Activated CD8-positive, alpha-beta memory T cell treated with anti-CD3 and anti-CD28 coated beads, Interleukin-2, amount 10 ng/mL, durations not matched to agents 7 days and 5 days (primary cell): ENCODE results near the gene PGM1. TPM values are rescaled to one million over a fixed set of nuclear protein-coding genes. Genes with fewer than 3 reads are reported as not detected.

ENCODE experiments used
- ATAC-seq: fragments of 150-1000 bp; cut with Tn5 transposase; one replicate; pipeline ENCODE4 v1.10.0; 2021; ENCODE audit warnings: moderate library complexity
- CTCF ChIA-PET: fragments of 350-600 bp; sonication (Branson Sonifier 250); formaldehyde crosslinking; loops from one replicate; lab custom pipeline; 2021; ENCODE audit warnings: antibody characterized with exemption; lab: Charles Lee
- DNase-seq: peaks from one replicate; pipeline ENCODE4 v3.0.0-alpha.2; 2020
- H3K27ac Mint-ChIP-seq: one replicate; pipeline ENCODE4 v1.8.0; 2021; ENCODE audit warnings: mild to moderate bottlenecking, mixed read lengths
- H3K27me3 Mint-ChIP-seq: one replicate; pipeline ENCODE4 v1.8.0; 2021; ENCODE audit warnings: mixed read lengths
- H3K36me3 Mint-ChIP-seq: one replicate; pipeline ENCODE4 v1.8.0; 2021; ENCODE audit warnings: mild to moderate bottlenecking, mixed read lengths
- H3K4me1 Mint-ChIP-seq: one replicate; pipeline ENCODE4 v1.8.0; 2021; ENCODE audit warnings: mixed read lengths
- H3K4me3 Mint-ChIP-seq: one replicate; pipeline ENCODE4 v1.8.0; 2021; ENCODE audit warnings: mild to moderate bottlenecking, moderate library complexity, mixed read lengths
- H3K9me3 Mint-ChIP-seq: one replicate; pipeline ENCODE4 v1.8.0; 2022; ENCODE audit warnings: low read depth, mixed read lengths
- total RNA-seq, 2 experiments: library from RNA; stranded (reverse); gene quantifications; one replicate each; pipeline ENCODE4 v1.2.3, GENCODE V29; 2021

PGM1 gene
- total RNA-seq, 2 experiments from 2014 or later, result 31.5 to 32.8 TPM

GRCh38 chr1:63642901-63643300, 49.7 kb downstream of the PGM1 start:
- ATAC-seq (no peak), DNase-seq (no peak)
- Mint-ChIP-seq H3K36me3 (peaks cover 34% of the 10 kb centered on the region), H3K9me3 (no peaks in the 10 kb centered on the region), H3K4me1 (peaks cover 1% of the 10 kb centered on the region), H3K4me3 (no peak overlapping the region), H3K27ac (no peak overlapping the region), H3K27me3 (no peaks in the 10 kb centered on the region)
- CTCF ChIA-PET, result no interaction called here

- CTCF ChIA-PET, result no interaction called here
- peaks cover 34% of the 10 kb centered on the region for H3K36me3 Mint-ChIP-seq
- DNase-seq, result no peak
- no peak for ATAC-seq
- no peaks in the 10 kb centered on the region for H3K27me3 Mint-ChIP-seq
- peaks cover 1% of the 10 kb centered on the region for H3K4me1 Mint-ChIP-seq
- no peak overlapping the region for H3K27ac Mint-ChIP-seq
- no peaks in the 10 kb centered on the region for H3K9me3 Mint-ChIP-seq
- no peak overlapping the region for H3K4me3 Mint-ChIP-seq
These were observed 50.3 kb downstream of the PGM1 start for GRCh38 chr1:63643517-63643916.

- H3K4me3 Mint-ChIP-seq, result no peak overlapping the region
- peaks cover 1% of the 10 kb centered on the region for H3K4me1 Mint-ChIP-seq
- ATAC-seq, result no peak
- no peak overlapping the region for H3K27ac Mint-ChIP-seq
- H3K27me3 Mint-ChIP-seq, result no peaks in the 10 kb centered on the region
- CTCF ChIA-PET, result no interaction called here
- DNase-seq, result no peak
- H3K36me3 Mint-ChIP-seq, result peaks cover 30% of the 10 kb centered on the region
- H3K9me3 Mint-ChIP-seq, result no peaks in the 10 kb centered on the region
These were observed 50.7 kb downstream of the PGM1 start for GRCh38 chr1:63643926-63644325.

GRCh38 chr1:63645317-63645716, 52.1 kb downstream of the PGM1 start:
- H3K36me3 Mint-ChIP-seq, result peaks cover 19% of the 10 kb centered on the region
- ATAC-seq, result no peak
- H3K4me1 Mint-ChIP-seq, result peaks cover 1% of the 10 kb centered on the region
- CTCF ChIA-PET, result no interaction called here
- DNase-seq, result no peak
- H3K27me3 Mint-ChIP-seq, result no peaks in the 10 kb centered on the region
- H3K27ac Mint-ChIP-seq, result no peak overlapping the region
- no peaks in the 10 kb centered on the region for H3K9me3 Mint-ChIP-seq
- H3K4me3 Mint-ChIP-seq, result no peak overlapping the region

GRCh38 chr1:63648689-63649088, 55.5 kb downstream of the PGM1 start:
- DNase-seq (no peak), ATAC-seq (no peak)
- CTCF ChIA-PET, result no interaction called here
- Mint-ChIP-seq H3K36me3 (peaks cover 23% of the 10 kb centered on the region), H3K27ac (no peak overlapping the region), H3K9me3 (no peaks in the 10 kb centered on the region), H3K4me3 (no peak overlapping the region), H3K27me3 (no peaks in the 10 kb centered on the region), H3K4me1 (peaks cover 12% of the 10 kb centered on the region)

- H3K4me1 Mint-ChIP-seq, result peaks cover 12% of the 10 kb centered on the region
- H3K4me3 Mint-ChIP-seq, result no peak overlapping the region
- ATAC-seq (peak; percentile 65), DNase-seq (no peak)
- H3K27ac Mint-ChIP-seq, result peak overlapping the region; percentile 78
- peaks cover 35% of the 10 kb centered on the region for H3K36me3 Mint-ChIP-seq
- H3K27me3 Mint-ChIP-seq, result no peaks in the 10 kb centered on the region
- no peaks in the 10 kb centered on the region for H3K9me3 Mint-ChIP-seq
- CTCF ChIA-PET, result interaction anchor here (1.4 kb wide), 1 partner anchor 32 kb away, joined by 3 read pairs; no protein-coding TSS in a partner anchor
These were observed 58.0 kb downstream of the PGM1 start for GRCh38 chr1:63651161-63651701.

- Mint-ChIP-seq H3K27me3 (no peaks in the 10 kb centered on the region), H3K36me3 (peaks cover 47% of the 10 kb centered on the region), H3K4me1 (peaks cover 12% of the 10 kb centered on the region), H3K9me3 (no peaks in the 10 kb centered on the region), H3K4me3 (no peak overlapping the region), H3K27ac (no peak overlapping the region)
- ATAC-seq, result no peak
- CTCF ChIA-PET, result no interaction called here
- no peak for DNase-seq
These were observed 60.8 kb downstream of the PGM1 start for GRCh38 chr1:63653976-63654375.

GRCh38 chr1:63659448-63659847, 66.2 kb downstream of the PGM1 start:
- no peak for DNase-seq
- no peak overlapping the region for H3K4me3 Mint-ChIP-seq
- H3K4me1 Mint-ChIP-seq, result peaks cover 6% of the 10 kb centered on the region
- ATAC-seq, result no peak
- peaks cover 44% of the 10 kb centered on the region for H3K36me3 Mint-ChIP-seq
- no peaks in the 10 kb centered on the region for H3K9me3 Mint-ChIP-seq
- CTCF ChIA-PET, result no interaction called here
- H3K27ac Mint-ChIP-seq, result no peak overlapping the region
- no peaks in the 10 kb centered on the region for H3K27me3 Mint-ChIP-seq

GRCh38 chr1:63662056-63662836, 69.0 kb downstream of the PGM1 start:
- CTCF ChIA-PET, result interaction anchor here (1.0 kb wide), 1 partner anchor 30 kb away, joined by 3 read pairs; no protein-coding TSS in a partner anchor
- H3K4me3 Mint-ChIP-seq, result no peak overlapping the region
- peaks cover 6% of the 10 kb centered on the region for H3K4me1 Mint-ChIP-seq
- no peak overlapping the region for H3K27ac Mint-ChIP-seq
- no peaks in the 10 kb centered on the region for H3K27me3 Mint-ChIP-seq
- peaks cover 26% of the 10 kb centered on the region for H3K36me3 Mint-ChIP-seq
- DNase-seq, result no peak
- H3K9me3 Mint-ChIP-seq, result peaks cover 2% of the 10 kb centered on the region
- no peak for ATAC-seq

- CTCF ChIA-PET, result interaction anchor here (1.0 kb wide), 1 partner anchor 29 kb away, joined by 3 read pairs; no protein-coding TSS in a partner anchor
- Mint-ChIP-seq H3K4me1 (peaks cover 6% of the 10 kb centered on the region), H3K36me3 (peaks cover 21% of the 10 kb centered on the region), H3K27me3 (no peaks in the 10 kb centered on the region), H3K9me3 (peaks cover 2% of the 10 kb centered on the region), H3K27ac (no peak overlapping the region), H3K4me3 (no peak overlapping the region)
- ATAC-seq (no peak), DNase-seq (no peak)
These were observed 69.6 kb downstream of the PGM1 start for GRCh38 chr1:63662841-63663240.

GRCh38 chr1:63663301-63663700, 70.1 kb downstream of the PGM1 start:
- Mint-ChIP-seq H3K27me3 (no peaks in the 10 kb centered on the region), H3K27ac (no peak overlapping the region), H3K4me1 (peaks cover 6% of the 10 kb centered on the region), H3K4me3 (no peak overlapping the region), H3K9me3 (peaks cover 2% of the 10 kb centered on the region), H3K36me3 (peaks cover 18% of the 10 kb centered on the region)
- no peak for DNase-seq
- no peak for ATAC-seq
- CTCF ChIA-PET, result interaction anchor here (1.0 kb wide), 1 partner anchor 29 kb away, joined by 3 read pairs; no protein-coding TSS in a partner anchor

GRCh38 chr1:63663873-63664272, 70.7 kb downstream of the PGM1 start:
- no peak overlapping the region for H3K27ac Mint-ChIP-seq
- H3K9me3 Mint-ChIP-seq, result peaks cover 2% of the 10 kb centered on the region
- no peaks in the 10 kb centered on the region for H3K27me3 Mint-ChIP-seq
- no peak overlapping the region for H3K4me3 Mint-ChIP-seq
- peaks cover 16% of the 10 kb centered on the region for H3K36me3 Mint-ChIP-seq
- H3K4me1 Mint-ChIP-seq, result peaks cover 6% of the 10 kb centered on the region
- no peak for ATAC-seq
- CTCF ChIA-PET, result interaction anchor here (0.7 kb wide), 1 partner anchor 32 kb away, joined by 3 read pairs; no protein-coding TSS in a partner anchor
- no peak for DNase-seq

- Mint-ChIP-seq H3K4me1 (peaks cover 3% of the 10 kb centered on the region), H3K36me3 (peaks cover 7% of the 10 kb centered on the region), H3K4me3 (no peak overlapping the region), H3K27ac (no peak overlapping the region), H3K27me3 (no peaks in the 10 kb centered on the region), H3K9me3 (peaks cover 2% of the 10 kb centered on the region)
- no peak for ATAC-seq
- CTCF ChIA-PET, result no interaction called here
- DNase-seq, result no peak
These were observed 71.5 kb downstream of the PGM1 start for GRCh38 chr1:63664742-63665141.

GRCh38 chr1:63665410-63665809, 72.2 kb downstream of the PGM1 start:
- Mint-ChIP-seq H3K36me3 (peaks cover 5% of the 10 kb centered on the region), H3K4me1 (no peaks in the 10 kb centered on the region), H3K4me3 (no peak overlapping the region), H3K9me3 (peaks cover 2% of the 10 kb centered on the region), H3K27ac (no peak overlapping the region), H3K27me3 (no peaks in the 10 kb centered on the region)
- CTCF ChIA-PET, result no interaction called here
- no peak for ATAC-seq
- DNase-seq, result no peak
